GM18858 (cell line): ENCODE measurements around the gene TRRAP.
"Not testable (repeated sequence)": the region's sequence is repeated elsewhere in the genome, so short reads cannot be mapped to it uniquely, and the experiment has no call there.

Experiments used
- ATAC-seq: cut with Tn5 transposase; IDR thresholded peaks from one replicate; pipeline ENCODE4 v1.9.1; 2021; ENCODE audit not compliant: unreplicated experiment

TRRAP gene

DNA sequence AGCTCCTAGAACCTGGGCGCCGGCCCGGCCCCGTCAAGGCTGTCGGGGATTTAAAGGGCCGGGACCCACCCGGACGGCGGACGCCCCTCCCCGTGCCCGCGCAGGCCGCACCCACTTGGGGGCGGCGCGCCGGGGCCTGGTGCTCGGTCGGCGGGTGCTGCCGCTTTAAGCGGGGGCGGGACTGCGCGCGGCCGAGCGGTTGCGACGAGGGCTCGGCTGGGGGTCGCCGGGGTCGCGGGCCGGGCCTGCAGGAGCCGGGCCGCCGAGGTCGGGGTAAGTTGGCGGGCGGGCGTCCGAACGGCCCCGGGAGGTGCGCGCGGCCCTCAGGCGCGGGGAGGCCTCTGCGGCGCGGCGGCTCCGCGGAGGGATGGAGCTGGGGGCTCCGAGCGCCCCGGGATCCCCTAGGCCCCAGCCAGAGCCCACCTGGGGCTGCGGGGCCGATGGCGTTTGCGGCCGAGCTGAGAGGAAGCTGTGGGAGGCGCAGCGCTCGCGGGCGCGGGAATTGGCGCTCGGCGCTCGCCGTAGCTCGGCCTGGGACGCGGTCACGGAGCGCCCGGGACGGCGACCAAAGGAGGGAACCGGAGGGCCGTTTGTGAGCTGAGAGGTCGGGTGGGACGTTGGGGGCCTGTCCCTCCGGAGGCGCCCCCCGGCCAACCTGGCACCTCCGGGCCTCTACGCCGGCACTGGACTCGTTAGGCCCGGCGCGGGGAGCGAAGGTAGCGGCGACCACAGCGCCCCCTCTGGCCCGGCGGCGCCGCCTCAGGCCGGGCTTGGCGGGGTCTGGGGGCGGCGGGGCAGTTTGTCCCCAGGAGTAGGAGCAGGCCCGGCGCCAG, at the start of gene TRRAP:
TRRAP (plus strand) TSS at position 168 of the 833 bp plus-strand sequence. CDS start 2,619 bp downstream, outside the sequence.
- ATAC-seq, result peak; percentile 42

DNA sequence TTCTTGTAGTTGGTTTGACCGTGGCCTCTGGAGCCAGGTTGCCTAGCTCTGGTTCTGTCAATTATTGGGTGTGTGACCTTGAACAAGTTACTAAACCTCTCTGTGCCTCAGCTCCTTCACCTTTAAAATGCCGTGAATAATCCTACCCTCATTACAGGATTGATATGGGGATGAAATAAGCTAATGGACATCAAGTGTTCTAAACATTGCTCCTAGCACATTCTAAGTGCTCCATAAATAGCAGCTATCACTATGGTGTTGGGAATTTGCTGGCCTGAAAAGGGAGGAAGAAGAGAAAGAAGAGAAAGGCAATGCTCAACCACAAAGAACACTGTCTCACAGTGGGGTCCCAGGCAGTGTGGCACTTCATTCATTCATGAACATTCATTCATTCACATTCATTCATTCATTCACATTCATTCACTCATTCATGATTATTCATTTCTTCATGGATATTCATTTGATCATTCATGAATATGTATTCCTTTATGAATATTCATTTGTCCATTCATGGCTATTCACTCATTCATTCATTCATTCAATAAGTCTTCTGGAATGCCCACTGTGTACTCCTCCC, 47.3 kb upstream of the TRRAP start:
- no peak for ATAC-seq

- no peak for ATAC-seq
These were observed 46.6 kb upstream of the TRRAP start for GRCh38 chr7:98831641-98832221.

- no peak for ATAC-seq
These were observed 45.3 kb upstream of the TRRAP start for GRCh38 chr7:98833022-98833421.

GRCh38 chr7:98834949-98835348, 43.4 kb upstream of the TRRAP start:
- ATAC-seq, result no peak

- no peak for ATAC-seq
These were observed 41.3 kb upstream of the TRRAP start for GRCh38 chr7:98836811-98837629.

DNA sequence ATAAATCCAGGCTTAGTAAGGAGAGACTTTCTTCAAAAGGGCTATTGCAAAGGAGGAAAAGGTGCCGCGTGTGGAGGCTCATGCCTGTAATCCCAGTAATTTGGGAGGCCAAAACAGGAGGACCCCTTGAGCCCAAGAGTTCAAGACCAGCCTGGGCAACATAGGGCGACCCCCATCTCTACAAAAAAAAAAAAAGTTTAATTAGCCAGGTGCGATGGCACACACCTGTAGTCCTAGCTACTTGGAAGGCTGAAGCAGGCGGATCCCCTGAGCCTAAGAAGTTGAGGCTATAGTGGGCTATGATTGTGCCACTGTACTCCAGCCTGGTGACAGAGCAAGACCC, 40.7 kb upstream of the TRRAP start:
- no peak for ATAC-seq

- ATAC-seq, result no peak
These were observed 38.2 kb upstream of the TRRAP start for GRCh38 chr7:98840096-98840495.

DNA sequence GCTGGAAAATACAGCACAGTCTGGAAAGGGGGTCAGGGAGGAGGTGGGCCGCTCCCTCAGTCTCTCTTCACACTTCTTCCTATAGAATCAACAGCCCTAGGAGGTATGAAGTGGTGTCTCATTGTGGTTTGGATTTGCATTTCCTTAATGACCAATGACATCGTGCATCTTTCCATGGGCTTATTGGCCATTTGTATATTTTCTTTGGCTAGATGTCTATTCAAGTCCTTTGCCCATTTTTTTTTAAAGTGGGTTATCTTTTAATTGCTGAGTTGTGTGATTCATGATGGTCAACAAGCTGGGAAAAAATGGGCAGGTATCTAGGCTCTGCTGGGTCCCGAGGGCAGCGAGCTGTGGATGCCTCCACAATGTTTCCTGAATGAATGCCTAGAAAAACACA, 37.6 kb upstream of the TRRAP start:
- no peak for ATAC-seq

DNA sequence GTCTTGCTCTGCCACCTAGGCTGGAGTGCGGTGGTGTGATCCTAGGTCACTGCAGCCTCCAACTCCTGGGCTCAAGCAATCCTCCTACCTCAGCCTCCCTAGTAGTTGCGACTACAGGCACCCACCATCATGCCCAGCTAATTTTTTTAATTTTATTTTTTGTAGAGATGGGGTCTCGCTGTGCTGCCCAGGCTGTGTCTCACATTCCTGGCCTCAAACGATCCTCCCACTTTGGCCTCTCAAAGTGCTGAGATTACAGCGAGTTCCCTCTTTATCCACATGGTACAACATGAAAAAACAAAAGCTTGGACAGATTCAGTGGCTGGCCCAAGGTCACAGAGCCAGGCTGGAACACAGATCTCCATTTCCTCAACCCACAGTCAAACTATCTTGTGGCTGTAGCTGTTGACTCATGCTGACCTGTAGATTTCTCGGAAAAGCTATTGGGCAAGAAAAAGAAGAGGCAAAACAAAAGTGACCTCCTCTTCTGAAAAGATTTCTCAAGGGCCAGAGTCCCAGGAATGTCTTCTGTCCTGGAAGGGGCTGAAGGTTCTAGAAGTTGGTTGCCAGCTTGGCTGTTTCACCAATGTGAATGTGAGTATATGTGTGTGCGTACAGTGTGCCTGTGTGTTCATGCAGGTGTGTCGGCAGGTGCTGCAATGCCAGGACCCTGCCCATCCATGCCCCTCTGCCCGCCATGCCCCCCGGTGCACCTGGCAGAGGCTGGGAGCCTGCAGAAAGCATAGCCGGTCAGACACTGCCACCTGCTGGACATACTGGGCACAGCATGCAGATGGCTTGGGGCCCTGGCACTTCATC, 36.9 kb upstream of the TRRAP start:
- no peak for ATAC-seq

DNA sequence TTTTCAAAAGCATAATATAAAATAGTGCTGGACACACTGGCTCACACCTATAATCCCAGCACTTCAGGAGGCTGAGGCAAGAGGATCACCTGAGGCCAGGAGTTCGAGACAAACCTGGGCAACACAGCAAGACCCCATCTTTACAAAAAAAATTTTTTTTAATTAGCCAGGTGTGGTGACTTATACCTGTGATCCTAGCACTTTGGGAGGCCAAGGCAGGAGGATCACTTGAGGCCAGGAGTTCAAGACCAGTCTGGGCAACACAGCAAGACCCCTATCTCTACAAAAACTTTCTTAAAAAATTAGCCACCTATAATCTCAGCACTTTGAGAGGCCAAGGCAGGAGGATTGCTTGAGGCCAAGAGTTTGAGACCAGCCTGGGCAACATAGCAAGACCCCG, 35.8 kb upstream of the TRRAP start:
- not testable (repeated sequence) for ATAC-seq

DNA sequence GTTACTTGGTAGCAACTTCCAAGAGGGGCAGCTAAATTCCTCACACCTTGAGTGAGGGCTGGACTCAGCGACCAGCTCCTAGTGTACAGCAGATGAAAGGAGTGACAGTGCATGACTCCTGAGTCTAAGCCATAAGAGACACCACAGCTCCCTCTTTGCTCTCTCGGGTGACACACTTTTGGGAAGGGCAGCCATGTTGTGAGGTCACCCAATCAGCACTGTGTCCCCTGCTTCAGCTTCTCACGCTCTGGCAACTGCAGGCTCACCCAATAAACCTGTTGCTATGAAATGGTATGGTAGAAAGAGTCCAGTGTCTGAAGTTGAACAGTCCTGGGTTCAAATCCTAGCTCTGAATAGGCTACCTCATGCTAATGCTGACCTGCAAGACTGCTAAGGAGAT, 29.4 kb upstream of the TRRAP start:
- no peak for ATAC-seq

DNA sequence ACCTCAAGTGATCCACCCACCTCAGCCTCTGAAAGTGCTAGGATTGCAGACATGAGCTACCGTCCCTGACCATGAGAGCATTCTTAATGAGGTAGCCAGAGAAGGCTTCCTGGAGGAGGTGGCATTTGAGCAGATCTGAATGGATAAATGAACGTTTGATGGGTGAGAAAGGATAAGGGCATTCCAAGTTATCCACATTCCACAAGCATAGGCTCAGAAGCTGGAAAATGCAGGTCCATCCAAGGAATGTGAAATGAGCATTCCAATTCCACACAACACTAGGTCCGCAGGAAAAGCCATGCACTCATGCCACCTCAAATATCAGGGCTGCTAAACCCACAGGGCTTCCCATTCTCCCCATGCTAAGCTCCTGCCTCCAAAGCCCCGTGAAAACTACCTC, 25.5 kb upstream of the TRRAP start:
- ATAC-seq, result no peak

DNA sequence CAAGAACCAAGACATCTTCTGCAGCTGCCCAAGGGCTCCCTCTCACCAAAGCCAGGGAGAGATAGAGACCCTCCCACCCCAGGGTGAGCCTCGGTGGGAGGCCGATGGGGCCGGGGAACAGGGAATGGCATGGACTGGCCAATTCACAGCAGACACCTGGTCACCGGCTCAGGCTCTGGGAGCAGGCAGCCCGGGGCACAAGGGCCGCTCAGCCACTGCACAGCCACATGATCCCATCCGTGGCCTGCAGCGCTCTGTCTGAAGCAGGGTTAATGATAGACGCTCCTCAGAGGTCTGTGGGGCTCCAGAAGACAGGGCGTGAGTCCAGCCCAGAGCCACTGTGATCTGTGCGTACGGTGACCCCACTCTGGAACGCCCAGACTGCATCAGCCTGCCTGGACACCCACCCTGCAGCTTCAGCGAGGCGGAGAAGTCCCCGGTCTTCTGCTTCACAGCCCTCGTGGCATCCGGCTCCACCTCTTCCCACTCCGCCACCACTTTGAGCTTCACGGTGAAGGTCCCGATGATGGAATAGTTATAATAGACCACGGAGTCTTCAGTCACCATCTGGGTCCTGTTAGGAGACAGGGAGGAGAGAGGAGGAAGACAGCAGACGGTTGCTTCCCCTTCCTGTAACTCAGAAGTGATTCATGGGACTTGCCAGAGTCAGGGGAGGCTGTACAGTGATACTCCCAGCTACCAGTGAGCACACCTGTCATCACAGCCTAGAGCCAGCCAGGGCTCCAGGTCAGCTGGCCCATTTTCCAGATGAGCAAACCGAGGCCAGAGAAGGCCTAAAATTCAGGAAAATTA, 22.5 kb upstream of the TRRAP start:
- ATAC-seq, result no peak

- no peak for ATAC-seq
These were observed 18.3 kb upstream of the TRRAP start for GRCh38 chr7:98860071-98860470.

DNA sequence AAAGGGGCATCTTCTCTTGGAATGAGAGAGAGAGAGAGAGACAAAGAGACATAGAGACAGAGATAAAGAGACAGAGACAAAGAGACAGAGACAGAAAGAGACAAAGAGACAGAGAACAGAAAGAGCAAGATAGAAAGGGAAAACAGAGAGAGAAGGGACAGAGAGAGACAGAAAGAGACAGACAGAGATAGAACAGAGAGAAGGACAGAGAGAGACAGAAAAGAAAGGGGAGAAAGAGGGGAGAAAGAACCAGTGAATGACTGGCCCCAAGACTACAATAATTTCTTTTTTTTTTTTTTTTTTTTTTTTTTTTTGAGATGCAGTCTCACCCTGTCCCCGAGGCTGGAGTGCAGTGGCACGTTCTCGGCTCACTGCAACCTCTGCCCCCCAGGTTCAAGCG, 16.1 kb upstream of the TRRAP start:
- no peak for ATAC-seq

DNA sequence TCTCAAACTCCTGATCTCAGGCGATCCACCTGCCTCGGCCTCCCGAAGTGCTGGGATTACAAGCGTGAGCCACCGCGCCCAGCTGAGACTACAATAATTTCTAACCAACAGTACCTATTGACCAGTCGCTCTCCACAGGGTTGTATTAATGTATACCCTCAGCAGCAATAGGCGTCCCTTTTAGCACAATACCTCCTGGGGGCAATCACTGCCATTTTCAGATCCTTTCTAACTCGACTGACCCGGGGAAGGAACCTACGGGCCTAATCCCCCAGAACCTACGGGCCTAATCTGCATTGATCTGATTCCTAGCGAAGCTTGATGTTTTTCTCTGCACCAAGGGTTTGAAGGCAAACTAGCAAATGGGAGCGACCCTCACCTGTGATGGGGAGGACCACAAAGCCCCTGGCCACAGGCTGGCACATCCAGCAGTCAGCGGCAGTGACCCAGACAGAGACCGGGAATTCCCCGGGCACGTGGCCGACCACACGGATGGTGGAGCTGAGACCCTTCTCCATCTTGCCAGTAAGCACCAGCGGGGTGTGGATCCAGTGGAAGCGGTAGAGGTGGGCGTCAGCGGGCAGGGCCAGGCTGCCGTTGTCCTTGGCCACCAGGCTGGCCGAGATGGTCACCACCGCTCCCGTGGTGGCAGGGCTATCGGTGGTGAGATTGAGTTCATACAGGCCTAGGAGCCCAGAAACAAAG, 15.5 kb upstream of the TRRAP start:
- no peak for ATAC-seq

DNA sequence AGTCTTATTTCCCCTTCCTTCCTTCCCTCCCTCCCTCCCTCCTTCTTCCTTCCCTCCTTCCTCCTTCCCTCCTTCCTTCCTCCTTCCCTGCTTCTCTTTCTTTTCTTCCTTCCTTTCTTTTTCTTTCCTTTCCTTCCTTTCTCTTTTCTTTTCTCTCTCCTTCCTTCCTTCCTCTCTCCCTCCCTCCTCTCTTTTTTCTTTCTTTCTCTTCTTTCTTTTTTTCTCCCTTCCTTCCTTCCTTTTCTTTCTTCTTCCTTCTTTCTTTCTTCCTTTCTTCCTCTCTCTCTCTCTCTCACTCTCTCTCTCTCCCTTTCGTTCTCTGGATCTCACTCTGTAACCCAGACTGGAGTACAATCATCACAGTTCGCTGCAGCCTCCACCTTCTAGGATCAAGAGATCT, 14.7 kb upstream of the TRRAP start:
- no peak for ATAC-seq

DNA sequence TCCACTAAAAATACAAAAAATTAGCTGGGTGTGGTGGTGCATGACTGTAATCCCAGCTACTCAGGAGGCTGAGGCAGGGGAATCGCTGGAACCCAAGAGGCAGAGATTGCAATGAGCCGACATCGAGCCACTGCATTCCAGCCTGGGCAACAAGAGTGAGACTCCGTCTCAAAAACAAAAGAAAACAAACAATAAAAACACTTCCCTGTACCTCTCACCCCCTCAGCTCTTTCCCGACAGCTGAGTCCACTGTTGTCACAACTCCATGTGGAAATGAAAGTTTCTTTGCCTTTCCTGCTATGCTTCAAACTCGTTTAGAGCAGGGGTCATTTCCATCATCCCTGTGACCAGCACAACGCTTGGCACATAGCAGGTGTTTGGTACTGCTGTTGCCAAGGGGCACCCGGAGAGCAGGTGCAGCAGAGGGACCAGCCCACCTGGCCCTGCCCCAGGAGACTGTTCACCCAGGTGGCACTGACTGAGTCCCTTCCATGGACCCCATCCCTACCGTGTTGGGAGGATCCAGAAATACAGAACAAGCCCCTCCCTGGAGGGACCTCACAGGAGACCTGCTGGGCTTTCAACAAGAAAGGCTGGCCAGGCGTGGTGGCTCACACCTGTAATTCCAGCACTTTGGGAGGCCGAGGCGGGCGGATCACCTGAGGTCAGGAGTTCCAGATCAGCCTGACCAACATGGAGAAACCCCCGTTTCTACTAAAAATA, 13.4 kb upstream of the TRRAP start:
- ATAC-seq, result no peak
